Activated naive CD8-positive, alpha-beta T cell treated with anti-CD3 and anti-CD28 coated beads for 36 hours (primary cell): ENCODE results near the gene CACNG6. TPM values are rescaled to one million over a fixed set of nuclear protein-coding genes. Genes with fewer than 3 reads are reported as not detected.
"Not testable (repeated sequence)": the region's sequence is repeated elsewhere in the genome, so short reads cannot be mapped to it uniquely, and the experiment has no call there.

ENCODE experiments used
- DNase-seq: peaks from one replicate; pipeline ENCODE4 v3.0.0; 2021
- H3K27ac Mint-ChIP-seq: one replicate; pipeline ENCODE4 v1.8.0; 2022; ENCODE audit warnings: mild to moderate bottlenecking, moderate library complexity, mixed read lengths
- H3K27me3 Mint-ChIP-seq: one replicate; pipeline ENCODE4 v1.8.0; 2022; ENCODE audit warnings: mild to moderate bottlenecking, mixed read lengths
- H3K36me3 Mint-ChIP-seq: one replicate; pipeline ENCODE4 v1.8.0; 2021; ENCODE audit warnings: mild to moderate bottlenecking, mixed read lengths
- H3K4me1 Mint-ChIP-seq: one replicate; pipeline ENCODE4 v1.8.0; 2021; ENCODE audit warnings: mixed read lengths
- H3K4me3 Mint-ChIP-seq: one replicate; pipeline ENCODE4 v1.8.0; 2022; ENCODE audit warnings: mild to moderate bottlenecking, moderate library complexity, mixed read lengths
- H3K9me3 Mint-ChIP-seq: one replicate; pipeline ENCODE4 v1.8.0; 2022; ENCODE audit warnings: mixed read lengths
- total RNA-seq, 2 experiments: library from RNA; stranded (reverse); gene quantifications; one replicate each; pipeline ENCODE4 v1.2.3, GENCODE V29; 2021

The CACNG6 gene
- total RNA-seq, 2 experiments from 2014 or later: not detected

GRCh38 chr19:54036542-54036941 is 45.1 kb downstream of the CACNG6 start:
- H3K36me3 Mint-ChIP-seq, H3K27ac Mint-ChIP-seq, H3K4me3 Mint-ChIP-seq, DNase-seq, H3K9me3 Mint-ChIP-seq, H3K4me1 Mint-ChIP-seq: not testable (repeated sequence)
- H3K27me3 Mint-ChIP-seq: peaks cover 26% of the 10 kb centered on the region

- Mint-ChIP-seq H3K4me3 (no peak overlapping the region), H3K36me3 (no peaks in the 10 kb centered on the region), H3K27ac (no peak overlapping the region), H3K27me3 (peaks cover 19% of the 10 kb centered on the region), H3K4me1 (no peaks in the 10 kb centered on the region), H3K9me3 (no peaks in the 10 kb centered on the region)
- no peak for DNase-seq
These were observed 48.6 kb downstream of the CACNG6 start for GRCh38 chr19:54040003-54040402.

- Mint-ChIP-seq H3K27ac (no peak overlapping the region), H3K4me3 (no peak overlapping the region), H3K36me3 (no peaks in the 10 kb centered on the region), H3K27me3 (peaks cover 18% of the 10 kb centered on the region), H3K9me3 (no peaks in the 10 kb centered on the region), H3K4me1 (no peaks in the 10 kb centered on the region)
- no peak for DNase-seq
These were observed 50.7 kb downstream of the CACNG6 start for GRCh38 chr19:54041969-54042606.

- Mint-ChIP-seq H3K27ac (no peak overlapping the region), H3K27me3 (peaks cover 18% of the 10 kb centered on the region), H3K36me3 (no peaks in the 10 kb centered on the region), H3K4me3 (no peak overlapping the region), H3K4me1 (no peaks in the 10 kb centered on the region), H3K9me3 (no peaks in the 10 kb centered on the region)
- DNase-seq: no peak
These were observed 51.6 kb downstream of the CACNG6 start for GRCh38 chr19:54042989-54043388.

GRCh38 chr19:54045771-54046170 is 54.3 kb downstream of the CACNG6 start:
- no peak overlapping the region for H3K27ac Mint-ChIP-seq
- DNase-seq: no peak
- no peaks in the 10 kb centered on the region for H3K4me1 Mint-ChIP-seq
- no peaks in the 10 kb centered on the region for H3K36me3 Mint-ChIP-seq
- peaks cover 18% of the 10 kb centered on the region for H3K27me3 Mint-ChIP-seq
- no peaks in the 10 kb centered on the region for H3K9me3 Mint-ChIP-seq
- H3K4me3 Mint-ChIP-seq: no peak overlapping the region

- no peaks in the 10 kb centered on the region for H3K36me3 Mint-ChIP-seq
- H3K4me1 Mint-ChIP-seq: no peaks in the 10 kb centered on the region
- H3K27ac Mint-ChIP-seq: no peak overlapping the region
- no peak overlapping the region for H3K4me3 Mint-ChIP-seq
- no peaks in the 10 kb centered on the region for H3K9me3 Mint-ChIP-seq
- H3K27me3 Mint-ChIP-seq: peaks cover 21% of the 10 kb centered on the region
- no peak for DNase-seq
These were observed 56.2 kb downstream of the CACNG6 start for GRCh38 chr19:54047616-54048015.

Other genes with a start within 250 kb of the CACNG6 start
- gene NLRP12, start 167.3 kb upstream of the CACNG6 start, total RNA-seq: under 1 TPM; 0.06 TPM
- gene MYADM, start 123.8 kb upstream of the CACNG6 start, total RNA-seq: 10 to 100 TPM; 30.9 to 32.1 TPM
- under 1 TPM in 1 of 2 experiments, not detected in 1; 0.35 TPM for gene PRKCG, start 109.4 kb upstream of the CACNG6 start, total RNA-seq
- not detected for gene CACNG7, start 82.4 kb upstream of the CACNG6 start, total RNA-seq
- not detected for gene CACNG8, start 28.7 kb upstream of the CACNG6 start, total RNA-seq
- not detected for gene VSTM1, start 72.3 kb downstream of the CACNG6 start, total RNA-seq
- gene TARM1, start 89.7 kb downstream of the CACNG6 start, total RNA-seq: not detected
- under 1 TPM; 0.37 to 0.38 TPM for gene OSCAR, start 109.2 kb downstream of the CACNG6 start, total RNA-seq
- 10 to 100 TPM; 93.6 to 97.9 TPM for gene NDUFA3, start 111.2 kb downstream of the CACNG6 start, total RNA-seq
- gene TFPT, start 124.0 kb downstream of the CACNG6 start, total RNA-seq: 10 to 100 TPM; 33.3 to 38.5 TPM
- gene PRPF31, start 124.1 kb downstream of the CACNG6 start, total RNA-seq: 100 to 1,000 TPM; 120 to 124 TPM
- gene CNOT3, start 146.1 kb downstream of the CACNG6 start, total RNA-seq: 10 to 100 TPM; 59.0 to 62.1 TPM
- gene LENG1, start 168.1 kb downstream of the CACNG6 start, total RNA-seq: 1 to 10 TPM; 3.2 to 4.1 TPM
- not detected for gene TMC4, start 181.5 kb downstream of the CACNG6 start, total RNA-seq
- gene MBOAT7, start 197.9 kb downstream of the CACNG6 start, total RNA-seq: 10 to 100 TPM; 57.0 to 57.1 TPM
- gene TSEN34, start 199.7 kb downstream of the CACNG6 start, total RNA-seq: 10 to 100 TPM; 15.5 to 16.4 TPM
- 1,000 to 10,000 TPM; 1,783 to 1,787 TPM for gene RPS9, start 209.2 kb downstream of the CACNG6 start, total RNA-seq
- not detected for gene LILRB3, start 231.4 kb downstream of the CACNG6 start, total RNA-seq